Left lung (tissue), 10 donors: Measurements from ENCODE around the gene COL26A1. TPM values are rescaled to one million over a fixed set of nuclear protein-coding genes. Genes with fewer than 3 reads are reported as not detected.

Experiments used
- ATAC-seq: fragments of 200-7000 bp; cut with Tn5 transposase; one replicate; pipeline ENCODE4 v1.9.1; 2020; ENCODE audit warnings: moderate library complexity
- DNase-seq, 4 donors: peaks; one replicate each; pipeline ENCODE4 v3.0.0-alpha.2; 2013 to 2020
- H3K27ac ChIP-seq, 2 donors: fragments of 200-600 bp; sonication (generic) in 1 of 2; one replicate each; pipeline versions ENCODE4 v1.5.0 to v1.8.0; 2020 to 2021
- H3K27me3 ChIP-seq, 2 donors: fragments of 200-600 bp; sonication (generic) in 1 of 2; one replicate each; pipeline versions ENCODE4 v1.5.0 to v1.8.0; 2020 to 2021
- H3K36me3 ChIP-seq, 2 donors: fragments of 200-600 bp; sonication (generic) in 1 of 2; one replicate each; pipeline versions ENCODE4 v1.5.0 to v1.8.0; 2020 to 2021
- H3K4me1 ChIP-seq, 2 donors: fragments of 200-600 bp; one replicate each; pipeline ENCODE4 v1.8.0; 2021
- H3K4me3 ChIP-seq, 2 donors: fragments of 200-600 bp; sonication (generic) in 1 of 2; one replicate each; pipeline versions ENCODE4 v1.5.0 to v1.8.0; 2020 to 2021; ENCODE audit warnings: mild to moderate bottlenecking in 1 of 2
- H3K9me3 ChIP-seq, 2 donors: fragments of 200-600 bp; sonication (generic) in 1 of 2; one replicate each; pipeline versions ENCODE4 v1.5.0 to v1.8.0; 2020 to 2021
- CTCF ChIP-seq, 2 donors: fragments of 200-600 bp; sonication (generic) in 1 of 2; IDR thresholded peaks; one replicate each; pipeline versions ENCODE4 v1.5.0 to v1.8.0; 2021; ENCODE audit warnings: antibody characterized with exemption in 2 of 2
- intact Hi-C, 2 donors: fragments of 100-400 bp; cut with DNase I; formaldehyde crosslinking; loops; one replicate each; pipeline versions ENCODE4 v1.11.2 to v1.14.2; 2022
- polyA plus RNA-seq, 6 donors: library from polyadenylated mRNA; unstranded; fragments of 120-200 nt; gene quantifications; one replicate each; pipeline ENCODE4 v1.2.1, GENCODE V29; 2013; ENCODE audit not compliant: insufficient read length in 6 of 6
- total RNA-seq, 2 donors: library from RNA; stranded (reverse); fragmentation: NEBNext Ultra II Directional; extraction: Animal tissue kit (Norgen Biotek cat#: 25700); gene quantifications; one replicate each; pipeline ENCODE4 v1.2.1, GENCODE V29; 2021
- donor health status: DM: no; HTN: yes; CAD: no.
- donor health status: DM: no; HTN: no; CAD: no.

COL26A1 gene
- total and polyA plus RNA-seq, 8 donors = 0.76 to 7.7 (median 7.1) TPM; not detected in 1

GRCh38 chr7:101436857-101437576 lies 74.3 kb downstream of the COL26A1 start:
- ATAC-seq (no peak), DNase-seq (peak in 1 of 4 donors; percentile 42)
- Histone ChIP-seq H3K27ac (no peak overlapping the region), H3K4me3 (no peak overlapping the region), H3K36me3 (no peaks in the 10 kb centered on the region), H3K27me3 (peaks cover 0 to 48% of the 10 kb centered on the region in 2 donors), H3K9me3 (no peaks in the 10 kb centered on the region), H3K4me1 (no peaks in the 10 kb centered on the region)
- intact Hi-C loops = no loop called here
- no peak for TF ChIP-seq CTCF (IDR thresholded peaks at IDR 0.05)

GRCh38 chr7:101441890-101442289 lies 79.2 kb downstream of the COL26A1 start:
- TF ChIP-seq CTCF (IDR thresholded peaks at IDR 0.05) = no peak
- ATAC-seq = no peak
- Histone ChIP-seq H3K4me3 (no peak overlapping the region), H3K9me3 (no peaks in the 10 kb centered on the region), H3K36me3 (no peaks in the 10 kb centered on the region), H3K27me3 (peaks cover 0 to 20% of the 10 kb centered on the region in 2 donors), H3K4me1 (no peaks in the 10 kb centered on the region), H3K27ac (no peak overlapping the region)
- peak in 1 of 4 donors; percentile 15 for DNase-seq
- intact Hi-C loops = no loop called here

- no peaks in the 10 kb centered on the region for H3K4me1 ChIP-seq
- H3K4me3 ChIP-seq = no peak overlapping the region
- DNase-seq (peak in 1 of 4 donors; percentile 38), ATAC-seq (no peak)
- no peaks in the 10 kb centered on the region for H3K9me3 ChIP-seq
- TF ChIP-seq CTCF (IDR thresholded peaks at IDR 0.05) = no peak
- intact Hi-C loops = no loop called here
- H3K27ac ChIP-seq = no peak overlapping the region
- H3K27me3 ChIP-seq = peaks cover 0 to 19% of the 10 kb centered on the region in 2 donors
- no peaks in the 10 kb centered on the region for H3K36me3 ChIP-seq
Measured at GRCh38 chr7:101442426-101443070, 79.9 kb downstream of the COL26A1 start.

- Histone ChIP-seq H3K4me3 (no peak overlapping the region), H3K36me3 (no peaks in the 10 kb centered on the region), H3K4me1 (no peaks in the 10 kb centered on the region), H3K27me3 (no peaks in the 10 kb centered on the region), H3K27ac (no peak overlapping the region), H3K9me3 (no peaks in the 10 kb centered on the region)
- DNase-seq (peak in 1 of 4 donors; percentile 3), ATAC-seq (no peak)
- no peak for TF ChIP-seq CTCF (IDR thresholded peaks at IDR 0.05)
- intact Hi-C loops = no loop called here
Measured at GRCh38 chr7:101450064-101450463, 87.4 kb downstream of the COL26A1 start.

GRCh38 chr7:101453617-101454016 lies 90.9 kb downstream of the COL26A1 start:
- Histone ChIP-seq H3K27ac (no peak overlapping the region), H3K27me3 (no peaks in the 10 kb centered on the region), H3K9me3 (no peaks in the 10 kb centered on the region), H3K36me3 (no peaks in the 10 kb centered on the region), H3K4me3 (no peak overlapping the region), H3K4me1 (no peaks in the 10 kb centered on the region)
- TF ChIP-seq CTCF (IDR thresholded peaks at IDR 0.05) = no peak
- intact Hi-C loops = no loop called here
- ATAC-seq (no peak), DNase-seq (no peak)
